Endodermal cell (in vitro differentiated cells): ENCODE measurements around the gene PHF12. TPM values are rescaled to one million over a fixed set of nuclear protein-coding genes. Genes with fewer than 3 reads are reported as not detected.
A peak's percentile ranks its signal among the peaks of the same experiment; 100 is the strongest.

Source experiments
- DNase-seq: peaks from one replicate; pipeline ENCODE4 v3.0.0-alpha.2; 2017
- H3K27ac ChIP-seq: 2 replicates; pipeline ENCODE4 v1.5.1; 2013; ENCODE audit warnings: mild to moderate bottlenecking, low read depth, low read length, moderate library complexity
- H3K27me3 ChIP-seq: 2 replicates; pipeline ENCODE4 v1.6.1; 2013; ENCODE audit warnings: mild to moderate bottlenecking, low read length, moderate library complexity; ENCODE audit not compliant: insufficient read depth, control insufficient read depth, poor library complexity, severe bottlenecking
- H3K36me3 ChIP-seq: 2 replicates; pipeline ENCODE4 v1.7.0; 2013; ENCODE audit warnings: mild to moderate bottlenecking, low read length, moderate library complexity; ENCODE audit not compliant: control insufficient read depth, insufficient read depth
- H3K4me1 ChIP-seq: one replicate; pipeline ENCODE4 v1.7.0; 2013; ENCODE audit warnings: low read length; ENCODE audit not compliant: control insufficient read depth, insufficient read depth
- H3K4me3 ChIP-seq: 2 replicates; pipeline ENCODE4 v1.5.1; 2013; ENCODE audit warnings: mild to moderate bottlenecking, low read length, moderate library complexity
- H3K9ac ChIP-seq: 2 replicates; pipeline ENCODE4 v1.6.1; 2013; ENCODE audit warnings: mild to moderate bottlenecking, low read length, moderate library complexity; ENCODE audit not compliant: poor library complexity, severe bottlenecking; ENCODE audit errors: extremely low read depth
- H3K9me3 ChIP-seq: 2 replicates; pipeline ENCODE4 v1.6.1; 2013; ENCODE audit warnings: mild to moderate bottlenecking, low read length, moderate library complexity; ENCODE audit not compliant: control insufficient read depth
- H3K27ac Mint-ChIP-seq: 2 replicates; pipeline ENCODE4 v1.8.0; 2020; ENCODE audit warnings: mixed read lengths
- H3K27me3 Mint-ChIP-seq: 2 replicates; pipeline ENCODE4 v1.8.0; 2021; ENCODE audit warnings: mild to moderate bottlenecking, mixed read lengths; ENCODE audit not compliant: insufficient read depth
- H3K36me3 Mint-ChIP-seq: 2 replicates; pipeline ENCODE4 v1.8.0; 2020; ENCODE audit warnings: low read depth, mixed read lengths
- H3K4me1 Mint-ChIP-seq: 2 replicates; pipeline ENCODE4 v1.8.0; 2020; ENCODE audit warnings: mixed read lengths
- H3K4me3 Mint-ChIP-seq: 2 replicates; pipeline ENCODE4 v1.8.0; 2020; ENCODE audit warnings: mild to moderate bottlenecking, moderate library complexity, mixed read lengths
- H3K9me3 Mint-ChIP-seq: 2 replicates; pipeline ENCODE4 v1.8.0; 2020; ENCODE audit warnings: mild to moderate bottlenecking, mixed read lengths
- WGBS, 2 experiments: methylation state at CpG; one replicate each; pipeline versions ENCODE4 v1.1.5 to v1.1.7; 2013; ENCODE audit warnings: missing lambda C conversion rate in 2 of 2, mixed read lengths in 1 of 2; ENCODE audit not compliant: insufficient coverage in 1 of 2, insufficient read length in 1 of 2; 5-methylcytosine and 5-hydroxymethylcytosine counted together
- total RNA-seq, 2 donors: library from RNA; stranded (reverse); fragmentation: NEBNext Ultra II Directional in 1 of 2; extraction: Animal tissue kit (Norgen Biotek cat#: 25700) in 1 of 2; gene quantifications; 2 replicates in 1 of 2; 3 replicates in 1 of 2; pipeline ENCODE4 v1.2.1, GENCODE V29; 2021
- TF ChIP-seq, protein P1 (sequence below): fragments of 200-600 bp; sonication (generic); conservative IDR thresholded peaks from 2 replicates; pipeline ENCODE4 v1.5.0; 2021; ENCODE audit warnings: antibody characterized with exemption, mild to moderate bottlenecking

Gene PHF12
- total RNA-seq, 2 donors from 2014 or later, result 60.0 to 61.0 TPM

- Mint-ChIP-seq H3K27ac (no peak overlapping the region), H3K36me3 (peaks cover 62% of the 10 kb centered on the region), H3K4me3 (no peak overlapping the region), H3K4me1 (peaks cover 2% of the 10 kb centered on the region), H3K27me3 (no peaks in the 10 kb centered on the region), H3K9me3 (peaks cover 8% of the 10 kb centered on the region)
- H3K9ac ChIP-seq, result no peak overlapping the region
- no peaks in the 10 kb centered on the region for H3K4me1 ChIP-seq
- TF ChIP-seq, protein P1, sequence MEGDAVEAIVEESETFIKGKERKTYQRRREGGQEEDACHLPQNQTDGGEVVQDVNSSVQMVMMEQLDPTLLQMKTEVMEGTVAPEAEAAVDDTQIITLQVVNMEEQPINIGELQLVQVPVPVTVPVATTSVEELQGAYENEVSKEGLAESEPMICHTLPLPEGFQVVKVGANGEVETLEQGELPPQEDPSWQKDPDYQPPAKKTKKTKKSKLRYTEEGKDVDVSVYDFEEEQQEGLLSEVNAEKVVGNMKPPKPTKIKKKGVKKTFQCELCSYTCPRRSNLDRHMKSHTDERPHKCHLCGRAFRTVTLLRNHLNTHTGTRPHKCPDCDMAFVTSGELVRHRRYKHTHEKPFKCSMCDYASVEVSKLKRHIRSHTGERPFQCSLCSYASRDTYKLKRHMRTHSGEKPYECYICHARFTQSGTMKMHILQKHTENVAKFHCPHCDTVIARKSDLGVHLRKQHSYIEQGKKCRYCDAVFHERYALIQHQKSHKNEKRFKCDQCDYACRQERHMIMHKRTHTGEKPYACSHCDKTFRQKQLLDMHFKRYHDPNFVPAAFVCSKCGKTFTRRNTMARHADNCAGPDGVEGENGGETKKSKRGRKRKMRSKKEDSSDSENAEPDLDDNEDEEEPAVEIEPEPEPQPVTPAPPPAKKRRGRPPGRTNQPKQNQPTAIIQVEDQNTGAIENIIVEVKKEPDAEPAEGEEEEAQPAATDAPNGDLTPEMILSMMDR, result no peak
- peaks cover 4% of the 10 kb centered on the region for H3K9me3 ChIP-seq
- WGBS, 2 experiments, result 95% methylated on average over 10 to 17 of the region's 17 CpGs
- no peaks in the 10 kb centered on the region for H3K27me3 ChIP-seq
- H3K4me3 ChIP-seq, result no peak overlapping the region
- peaks cover 65% of the 10 kb centered on the region for H3K36me3 ChIP-seq
- no peak overlapping the region for H3K27ac ChIP-seq
- DNase-seq, result no peak
These were observed 69.7 kb downstream of the PHF12 start for GRCh38 chr17:28881533-28882056.

DNA sequence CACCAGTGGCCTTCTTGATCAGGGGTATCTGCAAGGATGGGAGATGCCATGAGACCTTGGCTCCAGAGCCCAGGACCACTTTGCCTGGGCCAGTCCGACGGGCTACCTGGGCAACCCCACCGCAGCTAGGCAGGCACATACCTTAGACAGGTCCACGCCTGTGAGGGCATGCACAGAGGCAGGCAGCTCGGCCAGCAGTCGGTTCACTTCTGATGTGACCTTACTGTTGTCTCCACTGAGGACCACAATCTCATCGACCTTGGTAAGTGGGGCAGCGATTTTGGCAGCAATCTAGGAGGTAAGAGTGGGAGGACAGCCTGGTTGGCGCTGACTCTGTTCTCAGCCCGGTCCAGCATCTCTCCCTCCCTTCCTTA, 70.8 kb downstream of the PHF12 start:
- Mint-ChIP-seq H3K36me3 (peaks cover 60% of the 10 kb centered on the region), H3K9me3 (peaks cover 8% of the 10 kb centered on the region), H3K4me1 (peaks cover 2% of the 10 kb centered on the region), H3K27me3 (no peaks in the 10 kb centered on the region), H3K27ac (no peak overlapping the region), H3K4me3 (no peak overlapping the region)
- no peaks in the 10 kb centered on the region for H3K4me1 ChIP-seq
- H3K9ac ChIP-seq, result no peak overlapping the region
- DNase-seq, result no peak
- no peaks in the 10 kb centered on the region for H3K27me3 ChIP-seq
- WGBS, 2 experiments, result 96 to 99% methylated on average over 9 to 10 of the region's 10 CpGs
- peaks cover 4% of the 10 kb centered on the region for H3K9me3 ChIP-seq
- peaks cover 59% of the 10 kb centered on the region for H3K36me3 ChIP-seq
- H3K4me3 ChIP-seq, result no peak overlapping the region
- H3K27ac ChIP-seq, result no peak overlapping the region
- TF ChIP-seq, protein P1, result no peak

- H3K27ac Mint-ChIP-seq, result peak overlapping the region; percentile 54
- peaks cover 2% of the 10 kb centered on the region for H3K4me1 Mint-ChIP-seq
- Histone ChIP-seq H3K27ac (no peak overlapping the region), H3K9me3 (peaks cover 4% of the 10 kb centered on the region), H3K4me3 (no peak overlapping the region), H3K27me3 (no peaks in the 10 kb centered on the region), H3K36me3 (peaks cover 59% of the 10 kb centered on the region), H3K9ac (no peak overlapping the region), H3K4me1 (no peaks in the 10 kb centered on the region)
- peaks cover 55% of the 10 kb centered on the region for H3K36me3 Mint-ChIP-seq
- no peaks in the 10 kb centered on the region for H3K27me3 Mint-ChIP-seq
- H3K9me3 Mint-ChIP-seq, result peaks cover 8% of the 10 kb centered on the region
- H3K4me3 Mint-ChIP-seq, result no peak overlapping the region
- WGBS, 2 experiments, result 82 to 84% methylated on average over 8 to 9 of the region's 9 CpGs
- TF ChIP-seq, protein P1, result no peak
- no peak for DNase-seq
These were observed 71.3 kb downstream of the PHF12 start for GRCh38 chr17:28879886-28880571.
